Duodenal mucosa (tissue), 2 donors: ENCODE results near the gene PAM16.
"Not testable (repeated sequence)": the region's sequence is repeated elsewhere in the genome, so short reads cannot be mapped to it uniquely, and the experiment has no call there.

Source experiments
- H3K27ac ChIP-seq: one replicate; pipeline ENCODE4 v1.7.0; 2013; ENCODE audit warnings: low read depth, low read length
- H3K27me3 ChIP-seq, 2 donors: one replicate each; pipeline ENCODE4 v1.7.0; 2013; ENCODE audit warnings: low read length in 2 of 2, control low read depth in 1 of 2; ENCODE audit not compliant: insufficient read depth in 2 of 2, control insufficient read depth in 1 of 2
- H3K36me3 ChIP-seq, 2 donors: one replicate each; pipeline ENCODE4 v1.7.0; 2013; ENCODE audit warnings: low read length in 2 of 2, control low read depth in 1 of 2; ENCODE audit not compliant: insufficient read depth in 2 of 2, control insufficient read depth in 1 of 2
- H3K4me1 ChIP-seq, 2 donors: one replicate each; pipeline ENCODE4 v1.7.0; 2013; ENCODE audit warnings: low read length in 2 of 2, control low read depth in 1 of 2; ENCODE audit not compliant: insufficient read depth in 2 of 2, control insufficient read depth in 1 of 2
- H3K4me3 ChIP-seq, 2 donors: one replicate each; pipeline ENCODE4 v1.7.0; 2013; ENCODE audit warnings: low read length in 2 of 2, low read depth in 1 of 2
- H3K9ac ChIP-seq, 2 donors: one replicate each; pipeline ENCODE4 v1.7.0; 2013; ENCODE audit warnings: low read length in 2 of 2, low read depth in 1 of 2
- H3K9me3 ChIP-seq, 2 donors: one replicate each; pipeline ENCODE4 v1.7.0; 2013; ENCODE audit warnings: low read length in 2 of 2, control low read depth in 1 of 2; ENCODE audit not compliant: control insufficient read depth in 1 of 2

The PAM16 gene

DNA sequence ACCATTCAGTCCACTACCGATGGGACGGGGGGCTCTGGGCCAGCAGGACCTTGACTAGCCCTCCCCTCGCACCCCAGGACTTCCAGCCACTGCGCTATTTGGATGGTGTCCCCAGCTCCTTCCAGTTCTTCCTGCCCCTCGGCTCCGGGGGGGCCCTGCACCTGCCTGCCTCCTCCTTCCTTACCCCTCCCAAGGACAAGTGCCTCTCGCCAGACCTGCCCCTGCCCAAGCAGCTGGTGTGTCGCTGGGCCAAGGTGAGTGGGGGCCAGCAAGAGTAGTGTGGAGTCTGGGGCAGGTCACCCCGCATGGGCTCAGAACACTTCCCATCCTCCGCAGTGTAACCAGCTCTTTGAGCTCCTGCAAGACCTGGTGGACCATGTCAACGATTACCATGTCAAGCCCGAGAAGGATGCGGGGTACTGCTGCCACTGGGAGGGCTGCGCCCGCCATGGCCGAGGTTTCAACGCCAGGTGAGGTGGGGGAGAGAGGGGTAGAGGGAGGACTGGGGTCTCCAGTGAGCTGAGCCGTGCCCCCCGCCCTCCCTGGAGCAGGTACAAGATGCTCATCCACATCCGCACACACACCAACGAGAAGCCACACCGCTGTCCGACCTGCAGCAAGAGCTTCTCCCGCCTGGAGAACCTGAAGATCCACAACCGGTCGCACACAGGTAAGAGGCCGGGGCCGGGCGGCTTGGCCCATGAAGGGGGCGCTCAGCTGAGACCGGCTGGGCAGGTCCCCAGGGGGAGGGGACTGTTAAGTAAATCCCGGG, 16.2 kb downstream of the PAM16 start:
- H3K4me1 ChIP-seq: no peaks in the 10 kb centered on the region
- no peak overlapping the region for H3K9ac ChIP-seq
- no peaks in the 10 kb centered on the region for H3K9me3 ChIP-seq
- H3K27ac ChIP-seq: no peak overlapping the region
- H3K4me3 ChIP-seq: no peak overlapping the region
- peaks cover 0 to 16% of the 10 kb centered on the region in 2 donors for H3K27me3 ChIP-seq
- H3K36me3 ChIP-seq: peaks cover 0 to 18% of the 10 kb centered on the region in 2 donors

DNA sequence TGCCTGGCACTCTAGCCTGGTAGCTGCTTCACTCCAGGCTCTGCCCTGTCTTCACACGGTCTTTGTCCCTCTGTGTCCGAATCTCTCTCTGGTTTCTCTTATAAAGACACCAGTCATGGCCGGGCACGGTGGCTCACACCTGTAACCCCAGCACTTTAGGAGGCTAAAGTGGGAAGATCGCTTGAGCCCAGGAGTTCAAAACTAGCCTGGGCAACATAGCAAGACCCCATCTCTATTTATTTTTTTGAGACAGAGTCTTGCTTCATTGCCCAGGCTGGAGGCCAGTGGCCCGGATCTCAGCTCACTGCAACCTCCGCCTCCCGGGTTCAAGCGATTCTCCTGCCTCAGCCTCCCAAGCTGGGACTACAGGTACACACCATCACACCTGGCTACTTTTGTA, 17.4 kb downstream of the PAM16 start:
- not testable (repeated sequence) for H3K27ac ChIP-seq, H3K9me3 ChIP-seq, H3K36me3 ChIP-seq, H3K4me3 ChIP-seq, H3K9ac ChIP-seq
- peaks cover 0 to 16% of the 10 kb centered on the region in 2 donors for H3K27me3 ChIP-seq
- H3K4me1 ChIP-seq: peaks cover 2 to 12% of the 10 kb centered on the region in 2 donors

DNA sequence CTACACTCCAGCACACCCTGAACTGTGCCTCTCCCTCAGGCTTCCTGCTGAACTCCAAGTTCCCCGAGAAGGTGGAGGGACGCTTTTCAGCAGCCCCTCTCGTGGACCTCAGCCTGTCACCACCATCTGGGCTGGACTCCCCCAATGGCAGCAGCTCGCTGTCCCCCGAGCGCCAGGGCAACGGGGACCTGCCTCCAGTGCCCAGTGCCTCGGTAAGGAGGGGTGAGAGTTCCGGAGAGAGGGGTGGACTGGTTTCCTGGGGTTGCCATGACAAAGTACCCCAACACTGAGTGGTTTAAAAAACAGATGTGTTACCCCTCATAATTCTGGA, 17.8 kb downstream of the PAM16 start:
- no peak overlapping the region for H3K27ac ChIP-seq
- H3K9me3 ChIP-seq: no peaks in the 10 kb centered on the region
- H3K4me1 ChIP-seq: peaks cover 6 to 16% of the 10 kb centered on the region in 2 donors
- H3K9ac ChIP-seq: no peak overlapping the region
- H3K27me3 ChIP-seq: peaks cover 0 to 16% of the 10 kb centered on the region in 2 donors
- peaks cover 0 to 6% of the 10 kb centered on the region in 2 donors for H3K36me3 ChIP-seq
- H3K4me3 ChIP-seq: no peak overlapping the region

- peaks cover 0 to 16% of the 10 kb centered on the region in 2 donors for H3K27me3 ChIP-seq
- H3K9me3 ChIP-seq: no peaks in the 10 kb centered on the region
- H3K36me3 ChIP-seq: peaks cover 0 to 6% of the 10 kb centered on the region in 2 donors
- peaks cover 11 to 17% of the 10 kb centered on the region in 2 donors for H3K4me1 ChIP-seq
- no peak overlapping the region for H3K27ac ChIP-seq
- no peak overlapping the region for H3K4me3 ChIP-seq
- no peak overlapping the region for H3K9ac ChIP-seq
Measured at GRCh38 chr16:4332623-4333307, 18.4 kb downstream of the PAM16 start.

DNA sequence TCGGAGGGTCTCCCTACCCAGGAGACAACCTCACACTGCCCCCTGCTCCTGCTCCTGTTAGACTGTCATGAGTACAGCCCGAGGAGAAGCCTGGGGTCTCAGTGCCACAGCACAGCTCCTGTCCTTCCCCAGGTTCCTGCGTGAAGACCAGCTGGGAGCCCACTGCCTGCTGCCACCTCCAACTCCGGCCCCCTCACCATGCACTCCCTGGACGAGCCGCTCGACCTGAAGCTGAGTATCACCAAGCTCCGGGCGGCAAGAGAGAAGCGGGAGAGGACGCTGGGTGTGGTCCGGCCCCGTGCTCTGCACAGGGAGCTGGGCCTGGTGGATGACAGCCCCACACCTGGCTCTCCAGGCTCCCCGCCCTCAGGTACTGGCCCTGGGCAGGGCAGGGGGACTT, 19.0 kb downstream of the PAM16 start:
- Histone ChIP-seq H3K27me3 (peaks cover 0 to 16% of the 10 kb centered on the region in 2 donors), H3K9ac (no peak overlapping the region), H3K36me3 (peaks cover 0 to 6% of the 10 kb centered on the region in 2 donors), H3K4me1 (peaks cover 11 to 17% of the 10 kb centered on the region in 2 donors), H3K9me3 (no peaks in the 10 kb centered on the region), H3K27ac (no peak overlapping the region), H3K4me3 (no peak overlapping the region)

- Histone ChIP-seq H3K9me3 (no peaks in the 10 kb centered on the region), H3K9ac (no peak overlapping the region), H3K27ac (no peak overlapping the region), H3K27me3 (peaks cover 0 to 16% of the 10 kb centered on the region in 2 donors), H3K4me1 (peaks cover 11 to 17% of the 10 kb centered on the region in 2 donors), H3K4me3 (no peak overlapping the region), H3K36me3 (peaks cover 0 to 6% of the 10 kb centered on the region in 2 donors)
Measured at GRCh38 chr16:4330277-4330874, 20.7 kb downstream of the PAM16 start.

DNA sequence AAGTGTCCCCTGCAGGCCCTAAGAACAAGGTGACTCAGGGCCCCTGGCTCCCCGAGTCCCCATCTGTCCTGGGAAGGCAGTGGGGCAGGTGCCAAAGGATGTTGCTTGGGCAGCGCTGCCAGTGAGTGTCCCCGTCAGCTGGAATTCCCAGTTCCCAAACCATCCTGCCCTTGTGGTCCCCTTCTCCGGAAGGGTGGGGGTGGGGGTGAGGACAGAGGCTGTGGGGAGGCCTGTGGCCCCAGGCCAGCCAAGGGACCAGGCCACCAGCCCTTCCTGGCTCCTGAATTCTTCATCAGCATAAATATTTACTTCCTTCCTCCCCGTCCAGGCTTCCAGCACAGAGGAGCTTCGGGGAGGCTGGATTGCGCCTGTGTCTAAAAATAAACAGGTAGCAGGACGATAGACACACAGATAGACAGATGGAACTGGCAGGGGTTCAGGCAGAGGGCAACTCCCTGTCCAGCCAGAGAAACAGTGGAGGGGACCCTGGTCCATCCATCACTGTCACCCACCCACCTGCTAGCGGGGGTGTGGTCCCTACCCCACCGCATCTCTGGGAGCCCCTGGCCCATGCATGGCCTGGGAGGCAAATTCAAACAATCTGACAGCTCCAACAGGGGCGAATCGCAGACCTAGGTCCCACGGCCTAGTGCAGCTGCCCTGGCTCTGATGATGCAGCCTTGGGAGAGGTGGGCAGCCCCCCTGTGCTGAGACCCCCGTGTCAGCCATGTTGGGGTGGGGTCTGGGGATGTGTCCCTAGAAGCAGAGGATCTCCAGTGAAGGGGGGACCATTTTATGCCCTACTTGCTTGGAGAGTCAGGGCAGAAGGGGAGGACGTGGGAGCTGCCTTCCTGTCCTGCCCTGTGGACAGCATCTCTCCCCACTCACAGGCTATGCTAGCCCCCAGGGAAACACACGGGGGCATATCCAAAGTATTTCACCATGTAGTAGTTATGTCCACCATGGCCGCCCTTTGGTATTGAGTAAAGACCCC, 22.0 kb downstream of the PAM16 start:
- H3K9me3 ChIP-seq: no peaks in the 10 kb centered on the region
- H3K27ac ChIP-seq: peak overlapping the region; percentile 62
- no peak overlapping the region for H3K4me3 ChIP-seq
- peak overlapping the region in 1 of 2 donors; percentile 33 for H3K9ac ChIP-seq
- H3K36me3 ChIP-seq: no peaks in the 10 kb centered on the region
- H3K27me3 ChIP-seq: peaks cover 0 to 16% of the 10 kb centered on the region in 2 donors
- H3K4me1 ChIP-seq: peaks cover 11 to 17% of the 10 kb centered on the region in 2 donors

- Histone ChIP-seq H3K4me1 (peaks cover 11 to 17% of the 10 kb centered on the region in 2 donors), H3K9ac (peak overlapping the region; percentile 33 to 51), H3K4me3 (peak overlapping the region; percentile 52 to 55), H3K27ac (peak overlapping the region; percentile 62), H3K36me3 (no peaks in the 10 kb centered on the region), H3K9me3 (no peaks in the 10 kb centered on the region), H3K27me3 (peaks cover 0 to 12% of the 10 kb centered on the region in 2 donors)
Measured at GRCh38 chr16:4328046-4328781, 22.9 kb downstream of the PAM16 start.

DNA sequence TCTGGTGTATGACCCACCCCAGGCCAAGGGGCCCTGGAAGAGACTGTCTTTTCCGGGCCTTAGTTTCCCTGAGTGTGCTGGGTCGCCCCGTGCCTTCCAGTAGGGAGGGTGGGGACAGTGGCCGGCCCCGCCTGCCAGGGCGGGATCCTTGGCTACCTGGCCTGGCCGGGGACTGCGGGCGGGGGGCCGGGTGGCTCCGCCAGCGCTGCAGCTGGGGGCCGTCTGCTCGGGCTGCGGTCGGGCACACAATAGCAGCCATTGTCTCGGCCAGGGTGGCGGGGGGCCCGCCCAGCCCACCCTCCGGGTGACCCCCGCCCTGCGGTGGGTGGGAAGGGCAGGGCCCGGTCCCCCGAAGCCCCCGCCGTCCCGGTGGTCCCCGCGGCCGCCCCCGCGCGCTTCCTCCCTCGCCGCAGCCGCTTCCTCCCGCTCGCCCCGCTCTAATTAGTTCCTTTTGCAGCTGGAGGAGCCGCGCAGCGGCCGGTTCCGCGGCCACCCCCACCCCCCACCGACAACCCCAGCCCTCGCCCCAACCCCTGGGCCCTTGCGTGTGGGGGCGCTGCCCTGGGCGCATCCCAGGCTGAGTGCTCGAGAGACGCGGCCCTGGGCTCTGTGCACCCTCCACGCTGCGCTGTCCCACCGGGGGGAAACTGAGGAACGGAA, 23.6 kb downstream of the PAM16 start:
- Histone ChIP-seq H3K9me3 (no peaks in the 10 kb centered on the region), H3K27ac (peak overlapping the region; percentile 56), H3K9ac (peak overlapping the region; percentile 33 to 51), H3K27me3 (peaks cover 0 to 7% of the 10 kb centered on the region in 2 donors), H3K4me3 (peak overlapping the region; percentile 52 to 55), H3K36me3 (no peaks in the 10 kb centered on the region), H3K4me1 (peaks cover 11 to 17% of the 10 kb centered on the region in 2 donors)
